GM21717 (cell line): ENCODE measurements around the gene LY86.

Experiments
- ATAC-seq: cut with Tn5 transposase; IDR thresholded peaks from one replicate; pipeline ENCODE4 v1.9.1; 2021; ENCODE audit warnings: mild to moderate bottlenecking, moderate library complexity; ENCODE audit not compliant: unreplicated experiment

LY86 gene

GRCh38 chr6:6619021-6619794 lies 30.7 kb downstream of the LY86 start:
- no peak for ATAC-seq

DNA sequence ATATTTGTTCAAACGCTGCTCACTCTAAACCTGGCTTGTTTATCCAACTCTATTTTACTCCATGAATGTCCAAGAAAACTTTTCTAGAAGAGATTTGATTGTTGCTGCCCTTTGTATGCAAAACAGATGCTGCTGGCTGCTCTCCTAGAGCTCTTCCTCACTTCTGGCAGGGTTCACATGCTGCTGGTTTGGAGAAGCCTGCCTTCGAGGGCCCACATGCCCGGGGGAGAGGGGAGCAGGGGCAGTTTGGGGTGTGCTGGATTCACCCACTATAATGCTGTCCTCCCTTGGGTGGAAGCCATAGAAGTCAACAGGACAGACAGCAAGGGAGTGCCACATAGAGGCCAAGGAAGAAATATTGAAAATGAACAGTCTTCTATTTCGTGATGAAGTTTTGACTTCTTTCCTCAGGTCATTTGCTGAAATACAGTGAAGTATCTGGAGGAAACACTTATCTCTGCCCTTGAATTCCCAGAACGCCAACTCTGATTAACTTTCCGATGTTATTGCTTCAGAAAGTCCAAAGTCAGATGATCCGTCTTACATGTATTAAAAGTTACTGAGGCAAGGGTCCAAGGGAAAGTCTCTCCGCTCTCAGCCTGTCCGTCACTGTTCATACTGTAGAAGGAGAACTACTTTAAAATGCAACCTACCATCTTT lies 32.4 kb downstream of the LY86 start:
- no peak for ATAC-seq

- no peak for ATAC-seq
Measured at GRCh38 chr6:6622501-6622900, 34.0 kb downstream of the LY86 start.

GRCh38 chr6:6623553-6623952 lies 35.0 kb downstream of the LY86 start:
- ATAC-seq: no peak

DNA sequence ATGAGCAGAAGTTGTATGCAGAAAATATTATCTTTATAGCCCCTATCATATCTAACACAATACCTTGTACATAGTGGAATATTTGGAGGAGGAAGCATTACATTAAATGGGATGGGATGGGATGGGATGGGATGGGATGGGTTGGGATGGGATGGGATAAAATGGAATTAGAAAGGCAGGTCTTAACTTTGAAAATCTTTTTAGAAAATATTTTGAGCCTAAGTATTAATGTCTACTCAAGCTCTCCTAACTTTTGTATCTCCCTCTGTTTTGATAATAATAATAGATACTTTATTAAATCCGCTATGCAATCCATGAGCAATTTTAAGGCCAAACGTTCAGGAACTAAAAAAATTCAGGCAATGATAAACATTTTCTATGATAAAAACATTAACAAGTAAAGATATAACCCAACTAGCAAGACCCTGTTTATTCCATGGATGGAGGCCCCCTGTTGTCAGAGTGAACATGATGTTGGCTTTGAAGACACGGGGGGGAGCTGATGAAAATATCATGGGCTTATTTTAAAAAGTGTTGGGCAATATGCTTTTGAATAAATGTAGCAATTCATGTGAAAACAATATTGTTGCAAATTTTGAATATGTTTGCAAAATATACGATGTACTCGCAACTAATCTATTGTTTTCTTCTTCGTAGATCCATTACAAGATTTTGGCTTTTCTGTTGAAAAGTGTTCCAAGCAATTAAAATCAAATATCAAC lies 35.9 kb downstream of the LY86 start:
- ATAC-seq: no peak

- no peak for ATAC-seq
Measured at GRCh38 chr6:6626187-6626586, 37.7 kb downstream of the LY86 start.

DNA sequence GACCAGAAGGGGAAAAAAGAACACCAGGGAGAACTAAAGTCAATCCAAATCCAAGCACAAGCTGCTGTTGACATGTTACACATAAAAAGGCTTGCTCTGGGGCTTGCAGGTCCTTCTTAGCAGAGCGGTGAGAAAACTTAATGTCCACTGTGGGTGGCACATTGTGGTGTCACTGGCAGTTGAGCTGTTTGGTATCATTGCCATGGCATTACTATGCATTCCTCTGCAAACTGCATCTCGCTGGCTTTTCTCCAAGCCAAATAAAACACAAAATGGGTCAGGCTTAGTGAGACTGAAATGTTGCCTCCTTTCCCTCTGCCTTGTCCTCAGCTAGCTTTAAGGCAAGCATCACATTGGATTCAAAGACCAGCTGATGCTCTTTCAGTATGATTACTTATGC lies 40.9 kb downstream of the LY86 start:
- no peak for ATAC-seq

GRCh38 chr6:6631053-6631452 lies 42.5 kb downstream of the LY86 start:
- ATAC-seq: no peak

DNA sequence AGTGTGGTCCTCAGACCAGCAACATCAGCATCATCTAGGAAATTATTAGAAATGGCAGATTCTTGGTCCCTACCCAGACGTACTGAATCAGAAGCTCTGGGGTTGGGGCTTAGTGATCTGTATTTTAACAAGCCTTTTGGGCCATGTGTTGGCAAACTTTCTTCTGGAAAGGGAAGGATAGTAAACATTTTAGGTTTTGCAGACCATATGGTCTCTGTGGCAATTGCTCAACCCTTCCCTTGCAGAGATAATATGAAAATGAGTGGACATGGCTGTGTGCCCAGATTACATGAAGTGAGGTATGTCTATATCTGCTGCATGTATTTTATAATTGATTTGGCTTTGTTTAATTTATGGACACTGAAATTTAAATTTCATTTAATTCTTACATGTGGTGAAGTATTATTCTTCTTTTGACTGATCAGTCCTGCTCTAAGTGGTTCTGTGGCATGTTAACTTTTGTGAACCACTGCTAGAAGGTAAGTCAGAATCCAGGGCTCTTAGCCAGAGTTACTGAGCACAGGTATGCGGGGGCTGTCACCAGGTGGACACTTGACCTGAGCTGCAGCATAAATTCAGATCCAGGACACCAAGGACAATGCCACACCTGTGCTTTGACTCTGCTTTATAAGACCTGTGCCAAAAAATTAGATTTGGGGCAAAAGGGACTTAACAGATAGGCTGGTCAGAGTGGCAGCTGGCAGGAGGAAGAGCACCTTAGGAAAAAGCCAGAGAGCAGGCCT lies 43.2 kb downstream of the LY86 start:
- ATAC-seq: no peak

- no peak for ATAC-seq
Measured at GRCh38 chr6:6633898-6634734, 45.6 kb downstream of the LY86 start.

GRCh38 chr6:6634735-6635075 lies 46.2 kb downstream of the LY86 start:
- no peak for ATAC-seq

DNA sequence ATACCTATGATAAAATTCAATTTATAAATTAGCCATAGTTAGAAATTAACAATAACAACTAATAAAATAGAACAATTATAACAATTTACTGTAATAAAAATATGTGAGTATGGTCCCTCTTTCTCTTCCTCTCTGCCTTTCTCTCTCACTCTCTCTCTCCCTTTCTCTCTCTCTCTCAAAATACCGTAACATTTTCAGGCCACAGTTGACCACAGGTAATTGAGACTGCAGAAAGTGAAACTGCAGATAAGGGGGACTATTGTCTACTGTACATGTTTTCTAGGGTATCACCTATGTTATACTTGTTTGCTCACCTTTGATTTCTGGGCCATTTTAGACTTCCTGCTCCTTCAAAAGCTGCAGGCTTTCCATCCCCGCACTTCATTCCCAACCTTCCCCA lies 46.8 kb downstream of the LY86 start:
- ATAC-seq: peak; percentile 64

- ATAC-seq: no peak
Measured at GRCh38 chr6:6635869-6636268, 47.3 kb downstream of the LY86 start.

DNA sequence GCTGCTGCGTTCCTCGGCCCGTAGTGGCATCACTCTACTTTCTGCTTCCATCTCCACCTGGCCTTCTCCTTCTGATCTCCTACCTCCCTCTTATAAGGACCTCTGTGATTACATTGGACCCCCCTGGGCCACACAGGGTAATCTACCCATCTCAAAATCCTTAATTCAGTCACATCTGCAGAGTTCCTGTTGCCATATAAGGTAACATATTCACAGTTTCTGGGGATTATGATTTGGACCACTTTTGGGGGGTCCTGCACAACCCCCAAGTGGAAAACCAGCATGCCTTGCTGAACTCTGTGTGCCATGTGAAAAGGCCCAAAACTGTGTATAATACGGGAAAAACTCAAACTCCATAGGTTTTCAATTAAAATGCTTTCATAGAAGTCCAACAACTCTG lies 51.1 kb downstream of the LY86 start:
- ATAC-seq: no peak

DNA sequence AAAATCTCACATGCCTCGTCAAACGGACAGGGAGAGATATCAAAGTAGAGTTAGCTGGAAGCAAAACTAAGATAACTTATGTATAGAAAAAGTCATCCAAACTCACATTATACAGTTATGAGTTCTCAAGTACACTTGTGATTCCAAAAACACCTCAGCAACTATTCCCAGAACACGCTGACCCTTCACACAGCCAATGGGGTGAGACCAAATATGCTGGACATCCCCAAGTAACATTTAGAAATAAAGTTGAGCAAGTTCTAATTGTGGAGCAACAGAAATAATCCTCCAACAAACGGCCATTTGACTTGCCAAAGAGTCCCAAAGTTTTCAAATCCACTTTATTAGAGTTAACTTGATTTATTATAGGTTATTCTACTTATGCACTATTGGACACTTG lies 52.4 kb downstream of the LY86 start:
- ATAC-seq: no peak

- ATAC-seq: peak; percentile 68
Measured at GRCh38 chr6:6643398-6643797, 54.9 kb downstream of the LY86 start.

GRCh38 chr6:6645261-6645917 lies 56.9 kb downstream of the LY86 start:
- no peak for ATAC-seq

- no peak for ATAC-seq
Measured at GRCh38 chr6:6646384-6646783, 57.9 kb downstream of the LY86 start.

DNA sequence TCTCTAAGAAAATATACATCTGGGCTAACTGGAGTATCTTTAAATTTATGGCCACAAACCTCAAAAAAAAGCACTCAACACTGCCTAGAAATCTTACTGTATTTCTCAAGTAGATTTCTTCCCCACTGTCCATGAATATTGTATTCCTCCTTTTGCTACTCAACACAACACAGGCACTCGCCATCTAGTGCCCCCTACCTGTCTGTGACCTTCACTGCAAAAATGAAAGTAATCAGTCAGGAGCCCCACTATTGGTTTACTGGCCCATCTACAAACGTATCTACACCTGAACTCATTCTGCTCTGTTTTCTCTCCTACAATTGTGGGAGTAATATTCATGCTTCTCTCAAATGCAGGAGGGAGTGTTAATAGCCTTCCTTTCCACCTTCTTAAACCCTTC lies 58.3 kb downstream of the LY86 start:
- no peak for ATAC-seq
